HG03175 (cell line): Measurements from ENCODE around the gene MT1F.

Source experiments
- ATAC-seq: cut with Tn5 transposase; IDR thresholded peaks from one replicate; pipeline ENCODE4 v1.9.1; 2021; ENCODE audit warnings: mild to moderate bottlenecking, moderate library complexity; ENCODE audit not compliant: unreplicated experiment

Gene MT1F

GRCh38 chr16:56690420-56691122 is 32.8 kb downstream of the MT1F start:
- no peak for ATAC-seq

GRCh38 chr16:56691885-56692284 is 34.1 kb downstream of the MT1F start:
- ATAC-seq: no peak

- ATAC-seq: no peak
Observed at GRCh38 chr16:56695246-56695645, 37.5 kb downstream of the MT1F start.

GRCh38 chr16:56697456-56698155 is 39.8 kb downstream of the MT1F start:
- no peak for ATAC-seq

- no peak for ATAC-seq
Observed at GRCh38 chr16:56700195-56700594, 42.4 kb downstream of the MT1F start.

- no peak for ATAC-seq
Observed at GRCh38 chr16:56700631-56701030, 42.9 kb downstream of the MT1F start.

- no peak for ATAC-seq
Observed at GRCh38 chr16:56701534-56701933, 43.8 kb downstream of the MT1F start.

- ATAC-seq: no peak
Observed at GRCh38 chr16:56702836-56703235, 45.1 kb downstream of the MT1F start.
